BE2C (cell line): ENCODE data around the gene KRTAP10-10.

Experiments used
- DNase-seq: peaks from one replicate; pipeline ENCODE4 v3.0.0-alpha.2; 2020
- H3K27me3 ChIP-seq: fragments of 250-450 bp; sonication (Bioruptor Pico); 2 replicates; pipeline ENCODE4 v1.5.1; 2020; ENCODE audit warnings: mild to moderate bottlenecking
- H3K36me3 ChIP-seq: fragments of 250-450 bp; sonication (Bioruptor Pico); 2 replicates; pipeline ENCODE4 v1.5.1; 2020; ENCODE audit warnings: mild to moderate bottlenecking
- H3K4me1 ChIP-seq: fragments of 250-450 bp; sonication (Bioruptor Pico); 2 replicates; pipeline ENCODE4 v1.5.1; 2020
- H3K4me3 ChIP-seq: 2 replicates; pipeline ENCODE4 v1.5.1; 2011; ENCODE audit warnings: low read depth, low read length
- H3K9me3 ChIP-seq: fragments of 250-450 bp; sonication (Bioruptor Pico); 2 replicates; pipeline ENCODE4 v1.5.1; 2020
- TF ChIP-seq, protein P1 (sequence below): IDR thresholded peaks from 2 replicates; pipeline ENCODE4 v1.5.1; 2012; ENCODE audit warnings: mild to moderate bottlenecking, low read depth, low read length

Gene KRTAP10-10

GRCh38 chr21:44686843-44687561 is 49.8 kb downstream of the KRTAP10-10 start:
- TF ChIP-seq, protein P1, sequence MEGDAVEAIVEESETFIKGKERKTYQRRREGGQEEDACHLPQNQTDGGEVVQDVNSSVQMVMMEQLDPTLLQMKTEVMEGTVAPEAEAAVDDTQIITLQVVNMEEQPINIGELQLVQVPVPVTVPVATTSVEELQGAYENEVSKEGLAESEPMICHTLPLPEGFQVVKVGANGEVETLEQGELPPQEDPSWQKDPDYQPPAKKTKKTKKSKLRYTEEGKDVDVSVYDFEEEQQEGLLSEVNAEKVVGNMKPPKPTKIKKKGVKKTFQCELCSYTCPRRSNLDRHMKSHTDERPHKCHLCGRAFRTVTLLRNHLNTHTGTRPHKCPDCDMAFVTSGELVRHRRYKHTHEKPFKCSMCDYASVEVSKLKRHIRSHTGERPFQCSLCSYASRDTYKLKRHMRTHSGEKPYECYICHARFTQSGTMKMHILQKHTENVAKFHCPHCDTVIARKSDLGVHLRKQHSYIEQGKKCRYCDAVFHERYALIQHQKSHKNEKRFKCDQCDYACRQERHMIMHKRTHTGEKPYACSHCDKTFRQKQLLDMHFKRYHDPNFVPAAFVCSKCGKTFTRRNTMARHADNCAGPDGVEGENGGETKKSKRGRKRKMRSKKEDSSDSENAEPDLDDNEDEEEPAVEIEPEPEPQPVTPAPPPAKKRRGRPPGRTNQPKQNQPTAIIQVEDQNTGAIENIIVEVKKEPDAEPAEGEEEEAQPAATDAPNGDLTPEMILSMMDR, result no peak
- Histone ChIP-seq H3K36me3 (no peaks in the 10 kb centered on the region), H3K9me3 (no peaks in the 10 kb centered on the region), H3K4me3 (no peak overlapping the region), H3K27me3 (peaks cover 68% of the 10 kb centered on the region), H3K4me1 (no peaks in the 10 kb centered on the region)
- DNase-seq, result no peak

- Histone ChIP-seq H3K4me1 (no peaks in the 10 kb centered on the region), H3K36me3 (no peaks in the 10 kb centered on the region), H3K9me3 (no peaks in the 10 kb centered on the region), H3K27me3 (peaks cover 61% of the 10 kb centered on the region), H3K4me3 (no peak overlapping the region)
- TF ChIP-seq, protein P1, result no peak
- DNase-seq, result no peak
Measured at GRCh38 chr21:44687671-44688070, 50.5 kb downstream of the KRTAP10-10 start.
